ENCODE data around the gene MBL2. TPM values are rescaled to one million over a fixed set of nuclear protein-coding genes. Genes with fewer than 3 reads are reported as not detected.

The MBL2 gene
- total RNA-seq, 1 donor from 2014 or later = not detected

- no peak for DNase-seq
- intact Hi-C loops (cut with DNase I) = no loop called here
Observed at GRCh38 chr10:52747694-52748093, 24.9 kb downstream of the MBL2 start.

GRCh38 chr10:52746169-52746568 lies 26.4 kb downstream of the MBL2 start:
- H3K36me3 ChIP-seq = no peaks in the 10 kb centered on the region
- H3K4me1 ChIP-seq = no peaks in the 10 kb centered on the region
- H3K27ac ChIP-seq = no peak overlapping the region
- H3K9me3 ChIP-seq = no peaks in the 10 kb centered on the region
- no peaks in the 10 kb centered on the region for H3K27me3 ChIP-seq (ENCODE audit: low read depth)
- DNase-seq (no peak), ATAC-seq (no peak)
- TF ChIP-seq CTCF (IDR thresholded peaks at IDR 0.05) = no peak
- H3K4me3 ChIP-seq = no peak overlapping the region
- intact Hi-C loops (cut with DNase I) = no loop called here

More at GRCh38 chr10:52747694-52748093, 24.9 kb downstream of the MBL2 start:
- H3K9me3 ChIP-seq = no peaks in the 10 kb centered on the region
- no peaks in the 10 kb centered on the region for H3K36me3 ChIP-seq
- H3K4me1 ChIP-seq = no peaks in the 10 kb centered on the region
- no peak for TF ChIP-seq CTCF (IDR thresholded peaks at IDR 0.05)
- H3K4me3 ChIP-seq = no peak overlapping the region
- no peak overlapping the region for H3K27ac ChIP-seq
- no peak for ATAC-seq
- no peaks in the 10 kb centered on the region for H3K27me3 ChIP-seq (ENCODE audit: low read depth)

GRCh38 chr10:52744057-52744805 lies 28.4 kb downstream of the MBL2 start:
- no peaks in the 10 kb centered on the region for H3K36me3 ChIP-seq
- no peaks in the 10 kb centered on the region for H3K27me3 ChIP-seq (ENCODE audit: low read depth)
- no peaks in the 10 kb centered on the region for H3K9me3 ChIP-seq
- no peak overlapping the region for H3K4me3 ChIP-seq
- ATAC-seq = no peak
- no peak for TF ChIP-seq CTCF (IDR thresholded peaks at IDR 0.05)
- no peak overlapping the region for H3K27ac ChIP-seq
- no peaks in the 10 kb centered on the region for H3K4me1 ChIP-seq
- intact Hi-C loops (cut with DNase I) = no loop called here
- no peak for DNase-seq

- Histone ChIP-seq H3K27me3 (ENCODE audit: low read depth) (no peaks in the 10 kb centered on the region), H3K27ac (no peak overlapping the region), H3K4me1 (no peaks in the 10 kb centered on the region), H3K9me3 (no peaks in the 10 kb centered on the region), H3K4me3 (no peak overlapping the region), H3K36me3 (no peaks in the 10 kb centered on the region)
- no peak for TF ChIP-seq CTCF (IDR thresholded peaks at IDR 0.05)
- intact Hi-C loops (cut with DNase I) = no loop called here
- ATAC-seq (no peak), DNase-seq (no peak)
Observed at GRCh38 chr10:52742731-52743130, 29.9 kb downstream of the MBL2 start.

GRCh38 chr10:52741851-52742250 lies 30.7 kb downstream of the MBL2 start:
- Histone ChIP-seq H3K27ac (no peak overlapping the region), H3K27me3 (ENCODE audit: low read depth) (no peaks in the 10 kb centered on the region), H3K4me3 (no peak overlapping the region), H3K36me3 (no peaks in the 10 kb centered on the region), H3K9me3 (no peaks in the 10 kb centered on the region), H3K4me1 (no peaks in the 10 kb centered on the region)
- no peak for DNase-seq
- TF ChIP-seq CTCF (IDR thresholded peaks at IDR 0.05) = no peak
- intact Hi-C loops (cut with DNase I) = no loop called here
- ATAC-seq = no peak

Data from lower lobe of right lung (tissue), 2 donors.